Adrenal gland (tissue), 12 donors: ENCODE results near the gene CISD1. TPM values are rescaled to one million over a fixed set of nuclear protein-coding genes. Genes with fewer than 3 reads are reported as not detected.

Experiments used
- DNase-seq, 7 donors: peaks; one replicate each; pipeline ENCODE4 v3.0.0-alpha.2; 2019 to 2020
- H3K27ac ChIP-seq, 5 donors: fragments of 200-600 bp; sonication (generic) in 4 of 5; 1 replicate in 3 of 5; 2 replicates in 2 of 5; pipeline versions ENCODE4 v1.5.1 to v1.8.0; 2016 to 2020; ENCODE audit warnings: mild to moderate bottlenecking in 1 of 5
- H3K27me3 ChIP-seq: fragments of 200-600 bp; 2 replicates; pipeline ENCODE4 v1.8.0; 2021
- H3K36me3 ChIP-seq, 2 donors: fragments of 200-600 bp; replicated peaks in 1 of 2; 1 replicate in 1 of 2; 2 replicates in 1 of 2; pipeline versions ENCODE4 v1.5.1 to v1.8.0; 2018 to 2022
- H3K4me1 ChIP-seq, 2 donors: fragments of 200-600 bp; replicated peaks in 1 of 2; 1 replicate in 1 of 2; 2 replicates in 1 of 2; pipeline versions ENCODE4 v1.5.1 to v1.8.0; 2018 to 2021
- H3K4me3 ChIP-seq, 4 donors: fragments of 200-600 bp; sonication (generic) in 3 of 4; one replicate each; pipeline ENCODE4 v1.5.1; 2016 to 2018
- H3K9me3 ChIP-seq, 3 donors: fragments of 200-600 bp; sonication (generic) in 1 of 3; replicated peaks in 1 of 3; 1 replicate in 2 of 3; 2 replicates in 1 of 3; pipeline versions ENCODE4 v1.5.1 to v1.8.0; 2016 to 2021
- POLR2A ChIP-seq, 2 donors: fragments of 450-650 bp; IDR thresholded peaks; one replicate each; pipeline ENCODE4 v1.6.1; 2017; ENCODE audit warnings: antibody characterized with exemption in 2 of 2, mild to moderate bottlenecking in 2 of 2, moderate library complexity in 1 of 2
- WGBS, 4 donors: extraction: QIAGEN DNeasy Blood & Tissue Kit in 2 of 4; methylation state at CpG; one replicate each; pipeline versions ENCODE4 v1.1.5 to v1.1.7; 2013 to 2017; 5-methylcytosine and 5-hydroxymethylcytosine counted together
- intact Hi-C, 2 donors: fragments of 100-400 bp; cut with DNase I; formaldehyde crosslinking; loops; one replicate each; pipeline versions ENCODE4 v1.14.1 to v1.15.0; 2022 to 2023
- polyA plus RNA-seq, 3 donors: library from polyadenylated mRNA; stranded (reverse); fragments of 200-250 nt in 2 of 3; fragments of 350-450 nt in 1 of 3; fragmentation: Illumina TruSeq in 1 of 3; extraction: RNeasy Lipid Tissue Mini Kit (QIAGEN cat#74804) in 1 of 3; gene quantifications; one replicate each; pipeline ENCODE4 v1.2.3, GENCODE V29; 2013 to 2014
- total RNA-seq, 9 donors: library from RNA; depleted of rRNA in 4 of 9; stranded (reverse); fragments of >200 nt in 4 of 9; fragments of 120-200 nt in 1 of 9; fragmentation: NEBNext Ultra II Directional in 1 of 9; extraction: Animal tissue kit (Norgen Biotek cat#: 25700) in 1 of 9; gene quantifications; one replicate each; pipeline versions ENCODE4 v1.1.0 to v1.2.4, GENCODE V29; 2013 to 2023
- TF ChIP-seq, protein P1 (sequence below), 6 experiments: fragments of 450-650 bp in 4 of 6; fragments of 200-600 bp in 2 of 6; sonication (generic) in 1 of 6; IDR thresholded peaks; 1 replicate in 5 of 6; 2 replicates in 1 of 6; pipeline versions ENCODE4 v1.5.1 to v1.8.0; 2016 to 2021; ENCODE audit warnings: antibody characterized with exemption in 6 of 6, mild to moderate bottlenecking in 2 of 6, moderate library complexity in 1 of 6
- donor health status: healthy with polysubstance abuse.
- donor health status: Bipolar disorder and iron deficiency.
- donor health status: DM: yes; HTN: yes; CAD: no.
- donor health status: DM: no; HTN: no; CAD: no.
- donor health status: DM: no; HTN: no; CAD: no.
- donor health status: DM: yes; HTN: yes; CAD: no.

Gene CISD1
- total and polyA plus RNA-seq, 12 donors: 10.5 to 156 (median 40.4) TPM

DNA sequence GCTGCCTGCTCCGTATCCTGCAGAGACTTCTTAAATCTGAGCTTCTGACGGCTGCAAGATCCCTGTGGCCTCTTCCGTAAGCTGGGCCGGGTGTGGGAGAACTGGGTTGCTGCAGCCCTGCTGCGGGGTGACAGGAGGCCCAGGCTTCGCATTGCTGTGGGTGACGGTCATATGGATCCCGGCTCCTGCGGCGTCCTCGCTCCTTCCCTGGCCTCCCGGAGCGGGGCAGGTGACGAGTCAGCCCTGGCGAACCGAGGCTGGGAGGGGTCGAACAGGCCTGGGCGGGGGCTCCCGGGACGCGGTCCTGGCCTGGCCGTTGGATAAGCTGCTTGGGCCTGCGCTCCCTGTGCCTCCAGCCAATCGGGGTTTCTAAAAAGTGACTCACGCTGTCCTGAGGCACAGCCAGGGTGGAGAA is 58.0 kb downstream of the CISD1 start:
- intact Hi-C loops: no loop called here
- TF ChIP-seq, protein P1, sequence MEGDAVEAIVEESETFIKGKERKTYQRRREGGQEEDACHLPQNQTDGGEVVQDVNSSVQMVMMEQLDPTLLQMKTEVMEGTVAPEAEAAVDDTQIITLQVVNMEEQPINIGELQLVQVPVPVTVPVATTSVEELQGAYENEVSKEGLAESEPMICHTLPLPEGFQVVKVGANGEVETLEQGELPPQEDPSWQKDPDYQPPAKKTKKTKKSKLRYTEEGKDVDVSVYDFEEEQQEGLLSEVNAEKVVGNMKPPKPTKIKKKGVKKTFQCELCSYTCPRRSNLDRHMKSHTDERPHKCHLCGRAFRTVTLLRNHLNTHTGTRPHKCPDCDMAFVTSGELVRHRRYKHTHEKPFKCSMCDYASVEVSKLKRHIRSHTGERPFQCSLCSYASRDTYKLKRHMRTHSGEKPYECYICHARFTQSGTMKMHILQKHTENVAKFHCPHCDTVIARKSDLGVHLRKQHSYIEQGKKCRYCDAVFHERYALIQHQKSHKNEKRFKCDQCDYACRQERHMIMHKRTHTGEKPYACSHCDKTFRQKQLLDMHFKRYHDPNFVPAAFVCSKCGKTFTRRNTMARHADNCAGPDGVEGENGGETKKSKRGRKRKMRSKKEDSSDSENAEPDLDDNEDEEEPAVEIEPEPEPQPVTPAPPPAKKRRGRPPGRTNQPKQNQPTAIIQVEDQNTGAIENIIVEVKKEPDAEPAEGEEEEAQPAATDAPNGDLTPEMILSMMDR (IDR thresholded peaks at IDR 0.05): no peak
- no peak for TF ChIP-seq POLR2A (IDR thresholded peaks at IDR 0.05)
- 30 to 69% (median 41%) methylated on average over 2 to 25 of the region's 25 CpGs for WGBS, 4 donors
- H3K4me3 ChIP-seq: no peak overlapping the region
- no peaks in the 10 kb centered on the region for H3K9me3 ChIP-seq
- no peaks in the 10 kb centered on the region for H3K27me3 ChIP-seq
- peak; percentile 22 to 69 (median 50) for DNase-seq
- H3K27ac ChIP-seq: no peak overlapping the region
- no peaks in the 10 kb centered on the region for H3K36me3 ChIP-seq
- H3K4me1 ChIP-seq: no peaks in the 10 kb centered on the region

DNA sequence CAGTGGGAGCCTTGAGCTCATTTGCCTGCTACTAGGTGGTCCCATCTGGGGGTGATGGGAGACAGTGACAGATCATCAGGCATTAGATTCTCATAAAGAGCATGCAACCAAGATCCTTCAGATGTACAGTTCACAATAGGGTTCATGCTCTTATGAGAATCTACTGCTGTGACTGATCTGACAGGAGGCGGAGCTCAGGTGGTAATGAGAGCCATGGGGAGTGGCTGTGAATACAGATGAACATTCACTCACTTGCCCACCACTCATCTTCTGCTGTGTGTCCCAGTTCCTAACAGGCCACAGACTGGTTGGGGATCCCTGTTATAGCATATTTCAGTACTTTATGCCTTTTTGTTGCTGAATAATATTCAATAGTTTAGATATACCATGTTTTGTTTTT is 59.3 kb downstream of the CISD1 start:
- TF ChIP-seq POLR2A (IDR thresholded peaks at IDR 0.05): no peak
- TF ChIP-seq, protein P1 (IDR thresholded peaks at IDR 0.05): no peak
- Histone ChIP-seq H3K36me3 (no peaks in the 10 kb centered on the region), H3K27ac (no peak overlapping the region), H3K4me1 (no peaks in the 10 kb centered on the region), H3K9me3 (no peaks in the 10 kb centered on the region), H3K4me3 (no peak overlapping the region), H3K27me3 (no peaks in the 10 kb centered on the region)
- DNase-seq: no peak
- 86 to 100% (median 96%) methylated on average over 1 of the region's 1 CpG for WGBS, 4 donors
- intact Hi-C loops: no loop called here

DNA sequence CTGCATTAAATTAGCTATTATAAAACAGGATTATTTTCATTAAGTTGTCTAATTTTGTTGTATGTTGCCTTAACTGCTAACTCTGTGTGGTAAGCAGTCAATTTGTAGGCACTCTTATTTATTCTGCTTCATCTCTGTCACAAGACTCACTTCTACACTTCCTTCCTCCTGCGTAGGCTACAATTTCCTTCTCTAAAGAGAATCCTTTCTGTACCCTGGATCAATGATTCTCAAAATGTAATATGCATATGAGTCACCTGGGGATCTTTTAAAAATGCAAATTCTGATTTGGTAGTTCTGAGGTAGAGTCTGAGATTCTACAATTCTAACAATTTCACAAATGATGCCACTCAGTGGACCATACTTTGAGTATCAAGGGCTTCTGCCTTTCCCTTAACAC is 61.5 kb downstream of the CISD1 start:
- intact Hi-C loops: loop anchor here in 1 of 2 donors (10.0 kb wide), 1 partner anchor 54 kb away; the partner anchor contains the start of gene TFAM
- DNase-seq: no peak
- TF ChIP-seq POLR2A (IDR thresholded peaks at IDR 0.05): no peak
- TF ChIP-seq, protein P1 (IDR thresholded peaks at IDR 0.05): no peak
- Histone ChIP-seq H3K27me3 (no peaks in the 10 kb centered on the region), H3K4me1 (no peaks in the 10 kb centered on the region), H3K4me3 (no peak overlapping the region), H3K36me3 (no peaks in the 10 kb centered on the region), H3K27ac (no peak overlapping the region), H3K9me3 (no peaks in the 10 kb centered on the region)
- 76 to 88% (median 78%) methylated on average over 1 of the region's 1 CpG for WGBS, 4 donors

DNA sequence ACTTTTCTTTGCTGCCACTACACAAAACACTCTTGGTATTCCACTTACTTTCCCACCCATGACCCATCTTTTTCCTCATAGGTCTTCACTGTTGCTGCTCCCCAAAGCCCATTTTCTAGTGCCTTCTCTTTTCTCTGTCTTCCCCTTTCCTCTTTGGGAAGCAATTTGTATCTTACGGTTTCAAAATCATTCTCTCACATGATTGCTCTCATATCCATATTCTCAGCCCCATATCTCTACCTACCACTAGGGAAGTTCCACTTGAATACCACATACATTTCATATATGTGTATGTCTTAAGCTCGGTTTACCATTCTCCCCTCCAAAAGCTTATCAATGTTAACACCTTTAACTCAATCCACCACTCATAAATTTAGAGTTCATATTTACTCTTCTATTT is 62.7 kb downstream of the CISD1 start:
- 66 to 74% (median 71%) methylated on average over 2 of the region's 2 CpGs for WGBS, 4 donors
- Histone ChIP-seq H3K4me1 (peaks cover 6 to 10% of the 10 kb centered on the region in 2 donors), H3K9me3 (no peaks in the 10 kb centered on the region), H3K27ac (no peak overlapping the region), H3K4me3 (no peak overlapping the region), H3K27me3 (no peaks in the 10 kb centered on the region), H3K36me3 (no peaks in the 10 kb centered on the region)
- DNase-seq: no peak
- intact Hi-C loops: loop anchor here in 1 of 2 donors (10.0 kb wide), 1 partner anchor 53 kb away; the partner anchor contains the start of gene TFAM
- TF ChIP-seq, protein P1 (IDR thresholded peaks at IDR 0.05): peak in 1 of 6 experiments; percentile 9
- no peak for TF ChIP-seq POLR2A (IDR thresholded peaks at IDR 0.05)
